T-helper 9 cell (primary cell): Measurements from ENCODE around the gene ASCL1.

ENCODE experiments used
- DNase-seq: peaks from one replicate; pipeline ENCODE4 v3.0.0-alpha.2; 2020
- total RNA-seq, 2 donors: gene quantifications; one replicate each; lab custom pipeline; 2026; lab: John Stamatoyannopoulos, UW

ASCL1 gene
- 0 reads per million in 2 donors for total RNA-seq

- DNase-seq = no peak
These were observed at the start of gene ASCL1 for GRCh38 chr12:102957339-102958050. Gene ASCL1, plus strand, starts transcription at chr12:102957674. Its CDS starts 571 bp downstream, at chr12:102958245.

- DNase-seq = no peak
These were observed 49.6 kb upstream of the ASCL1 start for GRCh38 chr12:102907918-102908317.

GRCh38 chr12:102910137-102910536 is 47.3 kb upstream of the ASCL1 start:
- DNase-seq = no peak

GRCh38 chr12:102910792-102911191 is 46.7 kb upstream of the ASCL1 start:
- no peak for DNase-seq

GRCh38 chr12:102911320-102911719 is 46.2 kb upstream of the ASCL1 start:
- DNase-seq = no peak

GRCh38 chr12:102912258-102912657 is 45.2 kb upstream of the ASCL1 start:
- no peak for DNase-seq

- DNase-seq = no peak
These were observed 43.8 kb upstream of the ASCL1 start for GRCh38 chr12:102913453-102914226.

- no peak for DNase-seq
These were observed 41.0 kb upstream of the ASCL1 start for GRCh38 chr12:102916252-102917025.

- no peak for DNase-seq
These were observed 40.3 kb upstream of the ASCL1 start, which contains the start of gene PAH for GRCh38 chr12:102917026-102917787. Gene PAH, minus strand, starts transcription at chr12:102917244. Its CDS starts 114 bp downstream, at chr12:102917130.

- DNase-seq = no peak
These were observed 38.6 kb upstream of the ASCL1 start for GRCh38 chr12:102918840-102919239.

- no peak for DNase-seq
These were observed 37.2 kb upstream of the ASCL1 start for GRCh38 chr12:102920271-102920670.

GRCh38 chr12:102921240-102921639 is 36.2 kb upstream of the ASCL1 start:
- DNase-seq = no peak

GRCh38 chr12:102927220-102927619 is 30.3 kb upstream of the ASCL1 start:
- no peak for DNase-seq

- DNase-seq = no peak
These were observed 24.3 kb upstream of the ASCL1 start for GRCh38 chr12:102933168-102933567.

- DNase-seq = no peak
These were observed 18.4 kb upstream of the ASCL1 start for GRCh38 chr12:102939059-102939458.

- DNase-seq = no peak
These were observed 17.7 kb upstream of the ASCL1 start for GRCh38 chr12:102939670-102940222.

- no peak for DNase-seq
These were observed 11.4 kb upstream of the ASCL1 start for GRCh38 chr12:102946042-102946441.

- peak; percentile 42 for DNase-seq
These were observed 8.5 kb upstream of the ASCL1 start for GRCh38 chr12:102948941-102949352.

- no peak for DNase-seq
These were observed 7.1 kb upstream of the ASCL1 start for GRCh38 chr12:102950107-102950949.

GRCh38 chr12:102950950-102951619 is 6.4 kb upstream of the ASCL1 start:
- DNase-seq = no peak

- DNase-seq = no peak
These were observed 5.6 kb upstream of the ASCL1 start for GRCh38 chr12:102951841-102952240.
